ENCODE results near the gene PRKCQ.

- no peak for TF ChIP-seq CTCF (IDR thresholded peaks at IDR 0.05; ENCODE audit: low read depth, low read length)
- TF ChIP-seq MYC (IDR thresholded peaks at IDR 0.05; ENCODE audit: low read depth, low read length) = no peak
- no peak for TF ChIP-seq POLR2A (IDR thresholded peaks at IDR 0.05; ENCODE audit: extremely low read depth, insufficient read length)
- TF ChIP-seq MAX (IDR thresholded peaks at IDR 0.05; ENCODE audit: low read depth, low read length) = no peak
Measured at GRCh38 chr10:6578795-6579182, 1.3 kb downstream of the PRKCQ start.
